LNCAP (cell line): Measurements from ENCODE around the gene INSIG1.

Experiments
- CTCF ChIP-seq: fragments of 450-650 bp; IDR thresholded peaks from 2 replicates; pipeline ENCODE4 v1.5.1; 2017; ENCODE audit warnings: mild to moderate bottlenecking

The INSIG1 gene

DNA sequence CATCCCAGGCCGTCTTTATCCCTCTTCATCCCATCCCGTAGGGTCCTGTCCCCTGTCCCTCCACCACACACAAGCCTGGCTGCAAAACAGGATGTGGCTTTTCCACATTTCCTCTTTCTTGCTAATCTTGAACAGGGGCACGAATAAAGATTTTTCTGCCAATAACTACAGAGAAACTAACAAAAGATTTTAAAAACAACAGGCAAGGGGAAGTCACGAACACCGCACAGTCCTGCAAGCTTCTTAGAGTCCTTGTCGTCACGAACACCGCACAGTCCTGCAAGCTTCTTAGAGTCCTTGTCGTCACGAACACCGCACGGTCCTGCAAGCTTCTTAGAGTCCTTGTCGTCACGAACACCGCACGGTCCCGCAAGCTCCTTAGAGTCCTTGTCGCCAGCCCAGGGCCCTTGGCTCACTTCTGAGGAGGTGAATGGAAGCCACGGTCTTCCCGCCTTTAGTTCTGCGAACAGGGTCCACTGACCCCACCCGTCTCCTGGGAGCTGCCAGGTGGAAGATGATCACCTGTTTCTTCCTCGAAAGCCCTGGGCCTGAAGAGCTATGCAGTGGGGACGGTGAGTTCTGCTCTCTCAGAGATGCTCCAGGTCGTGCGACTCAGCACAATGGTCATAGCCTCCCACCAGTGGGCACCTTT is 10.3 kb upstream of the INSIG1 start:
- TF ChIP-seq CTCF: no peak

GRCh38 chr7:155288055-155288454 is 9.6 kb upstream of the INSIG1 start:
- TF ChIP-seq CTCF: no peak

DNA sequence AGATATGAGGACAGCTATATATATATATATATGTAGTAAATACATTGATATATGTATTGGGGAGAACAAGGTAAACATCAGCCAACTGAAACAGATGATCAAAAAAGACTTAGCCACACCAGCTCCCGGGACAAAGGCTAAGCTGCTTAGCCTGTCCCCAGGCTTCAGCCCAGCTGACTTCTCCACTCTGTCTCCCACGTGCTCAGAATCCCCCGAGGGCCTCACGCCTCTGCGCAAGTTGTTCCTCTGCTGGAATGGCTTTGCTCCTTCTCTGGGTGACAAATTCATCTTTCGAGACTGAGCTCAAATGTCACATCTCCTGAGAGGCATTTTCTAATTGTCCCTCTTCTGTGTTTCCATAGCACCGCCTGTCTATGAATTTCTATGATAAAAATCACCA is 8.6 kb upstream of the INSIG1 start:
- no peak for TF ChIP-seq CTCF

DNA sequence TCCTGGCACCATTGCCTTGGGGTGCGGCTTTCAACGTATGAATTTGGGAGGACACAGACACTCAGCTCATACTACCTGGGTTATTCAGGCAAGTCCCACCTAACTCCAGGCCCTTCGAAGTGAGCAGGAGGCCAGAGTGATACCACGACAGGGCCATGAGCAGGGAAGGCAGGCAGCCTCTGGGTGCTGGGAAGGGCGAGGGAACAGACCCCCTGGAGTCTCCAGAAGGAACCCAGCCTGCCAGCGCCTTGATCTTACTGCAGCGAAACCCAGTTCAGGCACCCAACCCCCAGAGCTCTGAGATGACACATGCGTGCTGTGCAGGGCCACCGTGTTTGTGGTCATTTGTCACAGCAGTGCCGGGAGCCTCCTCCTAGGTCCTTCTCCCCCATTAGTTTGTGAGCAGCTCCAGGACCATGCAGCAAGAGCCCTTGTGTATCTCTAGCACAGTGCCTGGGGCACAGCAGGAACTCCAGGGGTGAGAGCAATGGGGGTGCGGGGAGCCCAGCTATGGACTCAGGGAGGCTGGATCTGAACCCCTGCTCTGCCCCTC is 7.7 kb upstream of the INSIG1 start:
- TF ChIP-seq CTCF: no peak

GRCh38 chr7:155291045-155291530 is 6.6 kb upstream of the INSIG1 start:
- TF ChIP-seq CTCF: no peak

DNA sequence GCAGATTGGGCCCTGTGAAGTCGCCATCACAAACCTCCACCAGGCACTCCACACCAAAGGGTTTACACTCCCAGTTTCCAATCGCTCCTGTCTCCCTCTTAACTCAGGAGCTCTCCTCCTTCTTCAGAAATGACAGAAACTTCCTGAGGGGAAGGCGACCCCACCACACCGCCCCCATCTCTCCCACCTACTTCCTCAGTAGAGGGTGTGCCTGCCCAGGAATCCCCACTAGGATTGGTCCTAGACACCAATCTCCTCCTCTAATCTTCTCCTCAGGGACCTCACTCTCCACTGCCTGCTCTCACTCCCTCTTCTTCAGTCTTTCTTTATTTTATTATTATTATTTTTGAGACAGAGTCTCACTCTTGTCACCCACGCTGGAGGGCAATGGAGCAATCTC is 5.9 kb upstream of the INSIG1 start:
- no peak for TF ChIP-seq CTCF

GRCh38 chr7:155292680-155293226 is 4.9 kb upstream of the INSIG1 start:
- no peak for TF ChIP-seq CTCF
